Naive thymus-derived CD4-positive, alpha-beta T cell (primary cell): Measurements from ENCODE around the gene SDSL. TPM values are rescaled to one million over a fixed set of nuclear protein-coding genes. Genes with fewer than 3 reads are reported as not detected.
A peak's percentile ranks its signal among the peaks of the same experiment; 100 is the strongest.

Experiments used
- ATAC-seq: fragments of 150-1000 bp; cut with Tn5 transposase; 2 replicates; pipeline ENCODE4 v1.10.0; 2021; ENCODE audit warnings: mild to moderate bottlenecking, moderate library complexity
- CTCF ChIA-PET: fragments of 350-600 bp; sonication (Branson Sonifier 250); formaldehyde crosslinking; loops from one replicate; lab custom pipeline; 2021; ENCODE audit warnings: antibody characterized with exemption; lab: Charles Lee
- POLR2A ChIA-PET: fragments of 350-600 bp; sonication (Branson Sonifier 250); formaldehyde crosslinking; loops from one replicate; lab custom pipeline; 2021; ENCODE audit warnings: antibody characterized with exemption, inconsistent platforms; lab: Charles Lee
- DNase-seq, 9 donors: peaks; one replicate each; pipeline versions ENCODE4 v3.0.0 to v3.0.0-alpha.2; 2020 to 2022; ENCODE audit warnings: mixed read lengths in 1 of 9
- H3K27ac ChIP-seq: one replicate; pipeline ENCODE4 v1.7.0; 2013; ENCODE audit warnings: mild to moderate bottlenecking, low read depth, low read length, moderate library complexity
- H3K27me3 ChIP-seq, 2 donors: one replicate each; pipeline ENCODE4 v1.7.0; 2013; ENCODE audit warnings: low read length in 2 of 2, mild to moderate bottlenecking in 2 of 2, moderate library complexity in 2 of 2; ENCODE audit not compliant: control insufficient read depth in 2 of 2, insufficient read depth in 2 of 2
- H3K36me3 ChIP-seq, 3 experiments: 1 replicate in 2 of 3; 2 replicates in 1 of 3; pipeline ENCODE4 v1.7.0; 2013; ENCODE audit warnings: low read length in 3 of 3, mild to moderate bottlenecking in 3 of 3, moderate library complexity in 1 of 3; ENCODE audit not compliant: insufficient read depth in 3 of 3, control insufficient read depth in 2 of 3
- H3K4me1 ChIP-seq, 2 donors: one replicate each; pipeline ENCODE4 v1.7.0; 2013; ENCODE audit warnings: low read length in 2 of 2, mild to moderate bottlenecking in 2 of 2, moderate library complexity in 1 of 2; ENCODE audit not compliant: control insufficient read depth in 2 of 2, insufficient read depth in 2 of 2
- H3K4me3 ChIP-seq: 2 replicates; pipeline ENCODE4 v1.7.0; 2013; ENCODE audit warnings: mild to moderate bottlenecking, low read length
- H3K9me3 ChIP-seq, 3 experiments: 1 replicate in 2 of 3; 2 replicates in 1 of 3; pipeline ENCODE4 v1.7.0; 2013; ENCODE audit warnings: low read length in 3 of 3; ENCODE audit not compliant: control insufficient read depth in 2 of 3
- H3K27ac Mint-ChIP-seq, 9 donors: one replicate each; pipeline ENCODE4 v1.8.0; 2020 to 2022; ENCODE audit warnings: mixed read lengths in 9 of 9, mild to moderate bottlenecking in 8 of 9, moderate library complexity in 5 of 9, inconsistent platforms in 2 of 9
- H3K27me3 Mint-ChIP-seq, 5 donors: one replicate each; pipeline ENCODE4 v1.8.0; 2021 to 2022; ENCODE audit warnings: mixed read lengths in 5 of 5, mild to moderate bottlenecking in 1 of 5
- H3K36me3 Mint-ChIP-seq, 5 donors: one replicate each; pipeline ENCODE4 v1.8.0; 2020 to 2022; ENCODE audit warnings: mixed read lengths in 5 of 5, mild to moderate bottlenecking in 3 of 5, inconsistent platforms in 1 of 5
- H3K4me1 Mint-ChIP-seq, 7 donors: one replicate each; pipeline ENCODE4 v1.8.0; 2020 to 2022; ENCODE audit warnings: mixed read lengths in 7 of 7, mild to moderate bottlenecking in 3 of 7, inconsistent platforms in 1 of 7
- H3K4me3 Mint-ChIP-seq, 10 donors: one replicate each; pipeline ENCODE4 v1.8.0; 2020 to 2022; ENCODE audit warnings: mild to moderate bottlenecking in 10 of 10, mixed read lengths in 10 of 10, moderate library complexity in 6 of 10, inconsistent platforms in 2 of 10
- H3K9me3 Mint-ChIP-seq, 11 donors: one replicate each; pipeline ENCODE4 v1.8.0; 2020 to 2022; ENCODE audit warnings: mixed read lengths in 11 of 11, mild to moderate bottlenecking in 4 of 11, inconsistent platforms in 1 of 11, moderate library complexity in 1 of 11
- intact Hi-C, 2 donors: fragments of 100-400 bp; cut with micrococcal nuclease; formaldehyde crosslinking; loops; one replicate each; pipeline ENCODE4 v1.15.1; 2023
- polyA plus RNA-seq, 2 donors: library from polyadenylated mRNA; unstranded; fragments of 300-500 nt; fragmentation: Illumina TruSeq; gene quantifications; one replicate each; pipeline ENCODE4 v1.2.3, GENCODE V29; 2021
- total RNA-seq, 6 experiments: library from RNA in 5 of 6; stranded (reverse) in 5 of 6; gene quantifications; 1 replicate in 5 of 6; 2 replicates in 1 of 6; pipeline ENCODE4 v1.2.3 and lab custom pipeline; 2021 to 2026

SDSL gene
- total and polyA plus RNA-seq, 7 experiments from 2014 or later: 0.46 to 2.5 (median 1.7) TPM; not detected in 3

- no peak for DNase-seq
- Histone ChIP-seq H3K27ac (no peak overlapping the region), H3K4me1 (no peaks in the 10 kb centered on the region), H3K36me3 (no peaks in the 10 kb centered on the region), H3K9me3 (no peaks in the 10 kb centered on the region), H3K27me3 (no peaks in the 10 kb centered on the region), H3K4me3 (no peak overlapping the region)
- ChIA-PET CTCF (no interaction called here), POLR2A (no interaction called here)
- intact Hi-C loops: no loop called here
- Mint-ChIP-seq H3K4me1 (peaks cover 0 to under 1% (median 0%) of the 10 kb centered on the region in 7 donors), H3K27ac (no peak overlapping the region), H3K4me3 (no peak overlapping the region), H3K27me3 (peaks cover 0 to 12% (median 4%) of the 10 kb centered on the region in 5 donors), H3K9me3 (no peaks in the 10 kb centered on the region), H3K36me3 (no peaks in the 10 kb centered on the region)
- ATAC-seq: no peak
Measured at GRCh38 chr12:113436993-113437728, 15.0 kb downstream of the SDSL start.

GRCh38 chr12:113437729-113438100 lies 15.5 kb downstream of the SDSL start:
- H3K36me3 Mint-ChIP-seq: no peaks in the 10 kb centered on the region
- Histone ChIP-seq H3K27me3 (no peaks in the 10 kb centered on the region), H3K4me1 (no peaks in the 10 kb centered on the region), H3K27ac (no peak overlapping the region), H3K36me3 (no peaks in the 10 kb centered on the region), H3K9me3 (no peaks in the 10 kb centered on the region), H3K4me3 (no peak overlapping the region)
- intact Hi-C loops: no loop called here
- H3K9me3 Mint-ChIP-seq: no peaks in the 10 kb centered on the region
- no peak overlapping the region for H3K27ac Mint-ChIP-seq
- no peak for ATAC-seq
- POLR2A ChIA-PET: no interaction called here
- CTCF ChIA-PET: no interaction called here
- H3K27me3 Mint-ChIP-seq: peaks cover 0 to 12% (median under 1%) of the 10 kb centered on the region in 5 donors
- H3K4me3 Mint-ChIP-seq: no peak overlapping the region
- no peaks in the 10 kb centered on the region for H3K4me1 Mint-ChIP-seq
- no peak for DNase-seq

GRCh38 chr12:113438523-113439300 lies 16.5 kb downstream of the SDSL start:
- Histone ChIP-seq H3K27ac (no peak overlapping the region), H3K4me1 (no peaks in the 10 kb centered on the region), H3K4me3 (no peak overlapping the region), H3K27me3 (no peaks in the 10 kb centered on the region), H3K36me3 (no peaks in the 10 kb centered on the region), H3K9me3 (no peaks in the 10 kb centered on the region)
- Mint-ChIP-seq H3K9me3 (peaks cover 0 to 2% (median 0%) of the 10 kb centered on the region in 11 donors), H3K4me1 (no peaks in the 10 kb centered on the region), H3K36me3 (no peaks in the 10 kb centered on the region), H3K4me3 (no peak overlapping the region), H3K27ac (no peak overlapping the region), H3K27me3 (peaks cover 0 to 12% (median 2%) of the 10 kb centered on the region in 5 donors)
- ATAC-seq: no peak
- CTCF ChIA-PET: no interaction called here
- no peak for DNase-seq
- intact Hi-C loops: no loop called here
- POLR2A ChIA-PET: no interaction called here

GRCh38 chr12:113439301-113439597 lies 17.1 kb downstream of the SDSL start:
- ChIA-PET CTCF (no interaction called here), POLR2A (no interaction called here)
- Histone ChIP-seq H3K9me3 (no peaks in the 10 kb centered on the region), H3K4me3 (no peak overlapping the region), H3K36me3 (no peaks in the 10 kb centered on the region), H3K27me3 (no peaks in the 10 kb centered on the region), H3K27ac (no peak overlapping the region), H3K4me1 (no peaks in the 10 kb centered on the region)
- peaks cover 0 to 12% (median 2%) of the 10 kb centered on the region in 5 donors for H3K27me3 Mint-ChIP-seq
- ATAC-seq (no peak), DNase-seq (no peak)
- H3K36me3 Mint-ChIP-seq: no peaks in the 10 kb centered on the region
- intact Hi-C loops: no loop called here
- no peak overlapping the region for H3K27ac Mint-ChIP-seq
- H3K4me1 Mint-ChIP-seq: no peaks in the 10 kb centered on the region
- H3K9me3 Mint-ChIP-seq: peaks cover 0 to 2% (median 0%) of the 10 kb centered on the region in 11 donors
- H3K4me3 Mint-ChIP-seq: no peak overlapping the region

- no peak overlapping the region for H3K4me3 Mint-ChIP-seq
- Histone ChIP-seq H3K36me3 (no peaks in the 10 kb centered on the region), H3K27me3 (no peaks in the 10 kb centered on the region), H3K27ac (no peak overlapping the region), H3K4me1 (no peaks in the 10 kb centered on the region), H3K9me3 (no peaks in the 10 kb centered on the region), H3K4me3 (no peak overlapping the region)
- H3K27ac Mint-ChIP-seq: no peak overlapping the region
- ChIA-PET POLR2A (no interaction called here), CTCF (no interaction called here)
- ATAC-seq (peak; percentile 18), DNase-seq (no peak)
- no peaks in the 10 kb centered on the region for H3K4me1 Mint-ChIP-seq
- no peaks in the 10 kb centered on the region for H3K36me3 Mint-ChIP-seq
- H3K9me3 Mint-ChIP-seq: peaks cover 0 to 2% (median 0%) of the 10 kb centered on the region in 11 donors
- intact Hi-C loops: no loop called here
- peaks cover 0 to 12% (median 3%) of the 10 kb centered on the region in 5 donors for H3K27me3 Mint-ChIP-seq
Measured at GRCh38 chr12:113439606-113440030, 17.4 kb downstream of the SDSL start.

GRCh38 chr12:113440336-113440735 lies 18.2 kb downstream of the SDSL start:
- Mint-ChIP-seq H3K27me3 (peaks cover 1 to 19% (median 10%) of the 10 kb centered on the region in 5 donors), H3K27ac (no peak overlapping the region), H3K9me3 (peaks cover 0 to 7% (median under 1%) of the 10 kb centered on the region in 11 donors)

More at GRCh38 chr12:113440336-113440735, 18.2 kb downstream of the SDSL start:
- Histone ChIP-seq H3K9me3 (no peaks in the 10 kb centered on the region), H3K4me1 (no peaks in the 10 kb centered on the region), H3K27me3 (no peaks in the 10 kb centered on the region), H3K36me3 (no peaks in the 10 kb centered on the region), H3K27ac (no peak overlapping the region), H3K4me3 (no peak overlapping the region)
- intact Hi-C loops: no loop called here
- H3K4me1 Mint-ChIP-seq: no peaks in the 10 kb centered on the region
- DNase-seq: no peak
- ATAC-seq: no peak
- POLR2A ChIA-PET: no interaction called here
- CTCF ChIA-PET: no interaction called here
- H3K36me3 Mint-ChIP-seq: no peaks in the 10 kb centered on the region
- H3K4me3 Mint-ChIP-seq: no peak overlapping the region
